ENCODE data around the gene KLK11. TPM values are rescaled to one million over a fixed set of nuclear protein-coding genes. Genes with fewer than 3 reads are reported as not detected.

The KLK11 gene
- total RNA-seq, 1 experiment from 2014 or later = 10.8 TPM

DNA sequence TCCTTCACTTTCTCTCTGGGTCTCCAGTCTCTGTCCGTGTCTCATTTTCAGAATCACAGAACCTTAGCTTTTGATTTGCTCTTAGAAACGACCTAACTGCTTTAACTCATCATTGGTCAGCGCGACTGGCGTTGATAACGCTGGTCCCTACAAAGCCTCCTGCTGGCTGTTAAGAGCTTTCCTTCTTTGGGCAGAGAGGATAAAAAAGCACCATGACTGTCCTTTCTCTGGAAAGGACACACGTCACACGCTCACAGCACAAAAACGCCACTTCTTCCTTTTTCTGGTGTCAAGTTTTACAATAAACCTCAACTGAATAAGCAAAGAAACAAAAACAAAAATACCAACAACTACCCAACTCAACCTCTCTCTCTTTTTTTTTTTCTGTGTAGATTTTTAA is 10.1 kb upstream of the KLK11 start:
- H3K36me3 Mint-ChIP-seq (ENCODE audit: insufficient read depth, unreplicated experiment) = no peaks in the 10 kb centered on the region
- CTCF ChIA-PET = no interaction called here
- H3K27me3 Mint-ChIP-seq (ENCODE audit: unreplicated experiment) = peaks cover 28% of the 10 kb centered on the region
- H3K27ac Mint-ChIP-seq (ENCODE audit: unreplicated experiment) = no peak overlapping the region
- no peak for DNase-seq
- intact Hi-C loops (cut with micrococcal nuclease; ENCODE audit: unreplicated experiment) = no loop called here
- TF ChIP-seq, protein P1, sequence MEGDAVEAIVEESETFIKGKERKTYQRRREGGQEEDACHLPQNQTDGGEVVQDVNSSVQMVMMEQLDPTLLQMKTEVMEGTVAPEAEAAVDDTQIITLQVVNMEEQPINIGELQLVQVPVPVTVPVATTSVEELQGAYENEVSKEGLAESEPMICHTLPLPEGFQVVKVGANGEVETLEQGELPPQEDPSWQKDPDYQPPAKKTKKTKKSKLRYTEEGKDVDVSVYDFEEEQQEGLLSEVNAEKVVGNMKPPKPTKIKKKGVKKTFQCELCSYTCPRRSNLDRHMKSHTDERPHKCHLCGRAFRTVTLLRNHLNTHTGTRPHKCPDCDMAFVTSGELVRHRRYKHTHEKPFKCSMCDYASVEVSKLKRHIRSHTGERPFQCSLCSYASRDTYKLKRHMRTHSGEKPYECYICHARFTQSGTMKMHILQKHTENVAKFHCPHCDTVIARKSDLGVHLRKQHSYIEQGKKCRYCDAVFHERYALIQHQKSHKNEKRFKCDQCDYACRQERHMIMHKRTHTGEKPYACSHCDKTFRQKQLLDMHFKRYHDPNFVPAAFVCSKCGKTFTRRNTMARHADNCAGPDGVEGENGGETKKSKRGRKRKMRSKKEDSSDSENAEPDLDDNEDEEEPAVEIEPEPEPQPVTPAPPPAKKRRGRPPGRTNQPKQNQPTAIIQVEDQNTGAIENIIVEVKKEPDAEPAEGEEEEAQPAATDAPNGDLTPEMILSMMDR (IDR thresholded peaks at IDR 0.05; ENCODE audit: unreplicated experiment) = no peak
- no peak overlapping the region for H3K4me3 Mint-ChIP-seq (ENCODE audit: low read depth, unreplicated experiment)
- H3K9me3 Mint-ChIP-seq (ENCODE audit: low read depth, unreplicated experiment) = no peaks in the 10 kb centered on the region
- BruUV-seq (replicated peaks) = no TSS peak
- H3K4me1 Mint-ChIP-seq (ENCODE audit: low read depth, unreplicated experiment) = peaks cover 12% of the 10 kb centered on the region

DNA sequence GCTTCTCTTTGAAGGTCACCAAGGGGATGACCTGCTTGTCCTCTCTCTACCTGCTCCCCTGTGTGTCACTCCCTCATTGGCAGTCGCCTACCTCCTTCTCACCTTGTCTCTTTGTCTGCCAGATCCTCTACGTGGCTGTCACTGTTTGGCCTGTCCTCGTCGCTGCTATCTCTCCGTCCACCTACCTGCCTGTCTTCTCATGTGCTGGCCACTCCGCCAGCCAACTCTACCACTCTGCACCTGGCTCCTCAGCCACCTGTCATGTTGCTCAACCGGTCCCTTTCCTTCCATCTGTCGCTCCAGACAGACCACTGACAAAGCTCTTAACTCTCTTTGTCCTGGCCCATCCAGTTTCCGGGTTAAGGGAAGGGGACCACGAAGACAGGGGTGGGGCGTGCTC is 8.3 kb upstream of the KLK11 start, which contains the start of gene KLK12:
KLK12 (minus strand) TSS at position 299 of the 400 bp plus-strand sequence. CDS start 381 bp downstream, outside the sequence.
- TF ChIP-seq, protein P1 (IDR thresholded peaks at IDR 0.05; ENCODE audit: unreplicated experiment) = no peak
- Mint-ChIP-seq H3K9me3 (ENCODE audit: low read depth, unreplicated experiment) (no peaks in the 10 kb centered on the region), H3K27me3 (ENCODE audit: unreplicated experiment) (peaks cover 28% of the 10 kb centered on the region), H3K4me3 (ENCODE audit: low read depth, unreplicated experiment) (no peak within 1 kb of the TSS), H3K36me3 (ENCODE audit: insufficient read depth, unreplicated experiment) (no peaks in the 10 kb centered on the region), H3K4me1 (ENCODE audit: low read depth, unreplicated experiment) (peaks cover 12% of the 10 kb centered on the region), H3K27ac (ENCODE audit: unreplicated experiment) (peak within 1 kb of the TSS; percentile 1)
- intact Hi-C loops (cut with micrococcal nuclease; ENCODE audit: unreplicated experiment) = no loop called here
- no TSS peak for BruUV-seq (replicated peaks)
- CTCF ChIA-PET = interaction anchor here (1.1 to 1.4 kb wide), 2 partner anchors 11 to 16 kb away, joined by 3 to 7 read pairs; no protein-coding TSS in a partner anchor
- peak; percentile 24 for DNase-seq

DNA sequence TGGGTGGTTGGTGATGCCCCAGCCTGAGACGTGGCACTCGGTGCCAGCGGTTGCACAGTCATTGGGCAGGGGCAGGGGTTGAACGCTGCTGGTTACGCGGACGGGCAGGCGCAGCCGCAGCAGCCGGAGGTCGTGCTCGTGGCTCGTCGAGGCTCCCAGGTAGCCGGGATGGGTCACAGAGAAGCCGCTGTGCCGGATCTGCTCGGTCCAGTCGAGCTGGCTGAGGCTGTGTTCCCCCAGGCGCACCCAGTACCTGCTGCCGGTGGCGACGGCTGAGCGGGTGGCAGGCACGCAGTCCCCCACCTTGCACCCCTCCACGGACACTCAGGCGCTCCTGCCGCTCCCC is 5.4 kb upstream of the KLK11 start:
- no peaks in the 10 kb centered on the region for H3K9me3 Mint-ChIP-seq (ENCODE audit: low read depth, unreplicated experiment)
- peaks cover 6% of the 10 kb centered on the region for H3K36me3 Mint-ChIP-seq (ENCODE audit: insufficient read depth, unreplicated experiment)
- TF ChIP-seq, protein P1 (IDR thresholded peaks at IDR 0.05; ENCODE audit: unreplicated experiment) = no peak
- H3K27me3 Mint-ChIP-seq (ENCODE audit: unreplicated experiment) = peaks cover 35% of the 10 kb centered on the region
- DNase-seq = no peak
- CTCF ChIA-PET = no interaction called here
- no peak overlapping the region for H3K27ac Mint-ChIP-seq (ENCODE audit: unreplicated experiment)
- no peak overlapping the region for H3K4me3 Mint-ChIP-seq (ENCODE audit: low read depth, unreplicated experiment)
- intact Hi-C loops (cut with micrococcal nuclease; ENCODE audit: unreplicated experiment) = no loop called here
- BruUV-seq (replicated peaks) = no TSS peak
- H3K4me1 Mint-ChIP-seq (ENCODE audit: low read depth, unreplicated experiment) = peaks cover 21% of the 10 kb centered on the region

DNA sequence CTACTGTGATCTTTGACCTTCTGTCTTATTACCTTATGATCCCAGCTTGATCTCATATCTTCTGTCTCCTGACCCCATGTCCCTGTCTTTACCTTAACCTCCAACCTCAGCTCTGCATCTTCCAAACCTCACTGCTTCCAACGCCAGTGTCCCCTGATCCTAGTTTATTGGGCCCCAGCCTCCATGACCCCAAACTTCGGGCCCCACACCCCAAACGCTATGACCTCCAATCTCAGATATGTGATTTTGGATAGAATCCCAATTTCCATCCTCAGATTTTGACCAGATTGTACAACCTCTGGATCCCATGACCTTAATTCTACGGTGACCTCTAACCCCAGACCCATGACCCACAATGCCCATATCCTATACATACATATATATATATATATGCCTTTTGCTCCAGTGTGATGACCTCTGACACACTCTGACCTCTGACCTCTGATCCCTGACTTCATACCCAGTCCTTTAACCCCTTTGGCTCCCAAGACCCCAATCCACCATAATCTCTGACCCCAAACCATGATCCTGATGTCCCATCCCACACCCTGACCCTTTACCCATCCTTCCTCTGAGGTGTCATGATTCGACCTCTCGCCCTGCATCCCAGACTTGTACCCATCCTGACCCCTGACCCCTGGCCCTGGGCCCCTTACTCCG is 4.9 kb upstream of the KLK11 start:
- peaks cover 6% of the 10 kb centered on the region for H3K36me3 Mint-ChIP-seq (ENCODE audit: insufficient read depth, unreplicated experiment)
- intact Hi-C loops (cut with micrococcal nuclease; ENCODE audit: unreplicated experiment) = no loop called here
- H3K27me3 Mint-ChIP-seq (ENCODE audit: unreplicated experiment) = peaks cover 40% of the 10 kb centered on the region
- H3K27ac Mint-ChIP-seq (ENCODE audit: unreplicated experiment) = no peak overlapping the region
- no peak for DNase-seq
- no TSS peak for BruUV-seq (replicated peaks)
- CTCF ChIA-PET = no interaction called here
- peaks cover 26% of the 10 kb centered on the region for H3K4me1 Mint-ChIP-seq (ENCODE audit: low read depth, unreplicated experiment)
- TF ChIP-seq, protein P1 (IDR thresholded peaks at IDR 0.05; ENCODE audit: unreplicated experiment) = no peak
- H3K4me3 Mint-ChIP-seq (ENCODE audit: low read depth, unreplicated experiment) = no peak overlapping the region
- H3K9me3 Mint-ChIP-seq (ENCODE audit: low read depth, unreplicated experiment) = no peaks in the 10 kb centered on the region
